Measurements from ENCODE around the gene TBC1D5. TPM values are rescaled to one million over a fixed set of nuclear protein-coding genes. Genes with fewer than 3 reads are reported as not detected.

Gene TBC1D5
- total RNA-seq, 2 donors from 2014 or later = 68.8 to 77.7 TPM

DNA sequence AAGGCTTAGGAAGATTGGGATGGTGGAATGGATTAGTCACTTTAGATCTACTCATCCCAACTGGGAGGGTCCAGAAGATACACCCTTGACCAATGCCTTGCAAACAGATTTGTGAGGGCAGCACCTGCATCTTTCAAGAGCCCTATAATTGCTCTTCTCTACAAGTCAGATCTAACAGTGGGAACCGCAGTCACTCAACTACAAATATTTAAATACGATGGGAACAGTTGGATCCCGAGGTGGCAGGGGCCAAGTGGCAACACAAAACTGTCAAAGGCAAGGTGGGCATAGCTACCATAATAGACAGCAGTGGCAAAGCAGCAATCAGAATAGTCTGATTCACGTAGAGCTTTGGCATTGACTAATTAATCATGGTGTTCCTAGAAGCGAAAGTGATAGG is 152.0 kb downstream of the TBC1D5 start:
- Mint-ChIP-seq H3K4me1 (peaks cover 4% of the 10 kb centered on the region), H3K9me3 (peaks cover 28% of the 10 kb centered on the region), H3K36me3 (ENCODE audit: low read depth) (peaks cover 35% of the 10 kb centered on the region), H3K27ac (no peak overlapping the region), H3K27me3 (ENCODE audit: insufficient read depth) (no peaks in the 10 kb centered on the region), H3K4me3 (no peak overlapping the region)
- Histone ChIP-seq H3K9me3 (ENCODE audit: control insufficient read depth, low read length) (peaks cover 27% of the 10 kb centered on the region), H3K36me3 (ENCODE audit: control insufficient read depth, insufficient read depth, low read length) (no peaks in the 10 kb centered on the region), H3K4me1 (ENCODE audit: control insufficient read depth, insufficient read depth, low read length) (no peaks in the 10 kb centered on the region), H3K27ac (ENCODE audit: low read depth, low read length) (no peak overlapping the region), H3K27me3 (ENCODE audit: control insufficient read depth, insufficient read depth, low read length, poor library complexity, severe bottlenecking) (no peaks in the 10 kb centered on the region), H3K4me3 (ENCODE audit: low read length) (peak overlapping the region; percentile 14), H3K9ac (ENCODE audit: extremely low read depth, low read length, poor library complexity, severe bottlenecking) (no peak overlapping the region)
- TF ChIP-seq CTCF (conservative IDR thresholded peaks at IDR 0.05) = no peak
- WGBS, 2 experiments (ENCODE audit: insufficient coverage in 1 of 2, insufficient read length in 1 of 2) = 85 to 98% methylated on average over 3 to 5 of the region's 5 CpGs
- DNase-seq = no peak

DNA sequence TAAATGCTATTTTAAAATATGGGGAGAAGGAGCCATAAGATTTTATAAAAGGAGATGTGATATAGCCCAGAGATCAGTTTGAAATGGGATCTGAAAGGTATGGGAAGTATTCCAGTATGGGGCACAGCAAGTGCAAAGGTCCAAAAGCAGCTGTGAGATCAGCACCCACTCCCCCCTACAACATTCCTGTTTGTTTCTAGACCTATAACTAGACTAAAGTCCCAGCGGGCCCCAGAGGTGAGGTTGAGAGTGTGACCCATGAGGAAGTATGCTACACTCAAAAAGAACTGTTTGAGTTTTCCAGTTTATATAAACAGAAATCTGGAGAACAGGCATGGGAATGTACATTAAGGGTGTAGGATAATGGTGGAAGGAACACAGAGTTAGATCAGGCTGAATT is 152.5 kb downstream of the TBC1D5 start:
- WGBS, 2 experiments (ENCODE audit: insufficient coverage in 1 of 2, insufficient read length in 1 of 2) = 92% methylated on average over 1 of the region's 1 CpG; no CpG with 5 or more reads in 1 of the 2 experiments
- Mint-ChIP-seq H3K36me3 (ENCODE audit: low read depth) (peaks cover 35% of the 10 kb centered on the region), H3K4me3 (no peak overlapping the region), H3K27me3 (ENCODE audit: insufficient read depth) (no peaks in the 10 kb centered on the region), H3K27ac (no peak overlapping the region), H3K9me3 (peaks cover 28% of the 10 kb centered on the region), H3K4me1 (peaks cover 4% of the 10 kb centered on the region)
- no peak for DNase-seq
- Histone ChIP-seq H3K27me3 (ENCODE audit: control insufficient read depth, insufficient read depth, low read length, poor library complexity, severe bottlenecking) (no peaks in the 10 kb centered on the region), H3K27ac (ENCODE audit: low read depth, low read length) (no peak overlapping the region), H3K9me3 (ENCODE audit: control insufficient read depth, low read length) (peaks cover 22% of the 10 kb centered on the region), H3K4me3 (ENCODE audit: low read length) (peak overlapping the region; percentile 14), H3K4me1 (ENCODE audit: control insufficient read depth, insufficient read depth, low read length) (no peaks in the 10 kb centered on the region), H3K9ac (ENCODE audit: extremely low read depth, low read length, poor library complexity, severe bottlenecking) (no peak overlapping the region), H3K36me3 (ENCODE audit: control insufficient read depth, insufficient read depth, low read length) (no peaks in the 10 kb centered on the region)
- no peak for TF ChIP-seq CTCF (conservative IDR thresholded peaks at IDR 0.05)

GRCh38 chr3:17588422-17588821 is 154.0 kb downstream of the TBC1D5 start:
- TF ChIP-seq CTCF (conservative IDR thresholded peaks at IDR 0.05) = no peak
- Mint-ChIP-seq H3K4me3 (no peak overlapping the region), H3K9me3 (peaks cover 28% of the 10 kb centered on the region), H3K36me3 (ENCODE audit: low read depth) (peaks cover 35% of the 10 kb centered on the region), H3K4me1 (peaks cover 4% of the 10 kb centered on the region), H3K27me3 (ENCODE audit: insufficient read depth) (no peaks in the 10 kb centered on the region), H3K27ac (no peak overlapping the region)
- Histone ChIP-seq H3K4me3 (ENCODE audit: low read length) (no peak overlapping the region), H3K27me3 (ENCODE audit: control insufficient read depth, insufficient read depth, low read length, poor library complexity, severe bottlenecking) (no peaks in the 10 kb centered on the region), H3K9ac (ENCODE audit: extremely low read depth, low read length, poor library complexity, severe bottlenecking) (no peak overlapping the region), H3K9me3 (ENCODE audit: control insufficient read depth, low read length) (peaks cover 20% of the 10 kb centered on the region), H3K36me3 (ENCODE audit: control insufficient read depth, insufficient read depth, low read length) (no peaks in the 10 kb centered on the region), H3K27ac (ENCODE audit: low read depth, low read length) (no peak overlapping the region), H3K4me1 (ENCODE audit: control insufficient read depth, insufficient read depth, low read length) (no peaks in the 10 kb centered on the region)
- WGBS, 2 experiments (ENCODE audit: insufficient coverage in 1 of 2, insufficient read length in 1 of 2) = 100% methylated on average over 1 of the region's 1 CpG
- DNase-seq = no peak
